Thymus (tissue), 2 donors: ENCODE measurements around the gene CDC34. TPM values are rescaled to one million over a fixed set of nuclear protein-coding genes. Genes with fewer than 3 reads are reported as not detected.

Source experiments
- polyA plus RNA-seq: library from polyadenylated mRNA; stranded (reverse); fragments of 200-250 nt; gene quantifications from one replicate; pipeline ENCODE4 v1.2.3, GENCODE V29; 2013
- total RNA-seq: library from RNA; stranded (reverse); fragments of 120-200 nt; gene quantifications from one replicate; pipeline ENCODE4 v1.2.4, GENCODE V29; 2013
- donor health status: healthy.

Gene CDC34
- total and polyA plus RNA-seq, 2 donors = 48.0 to 72.0 TPM

Other genes starting within 250 kb of the CDC34 start
- 2.6 TPM for gene PLPP2, start 240.4 kb upstream of the CDC34 start, total RNA-seq
- 5.8 TPM for gene PLPP2, start 240.4 kb upstream of the CDC34 start, polyA plus RNA-seq
- 8.7 TPM for gene MIER2, start 187.0 kb upstream of the CDC34 start, total RNA-seq
- 24.9 TPM for gene MIER2, start 187.0 kb upstream of the CDC34 start, polyA plus RNA-seq
- gene C2CD4C, start 122.6 kb upstream of the CDC34 start, total RNA-seq = 0.38 TPM
- 0.59 TPM for gene C2CD4C, start 122.6 kb upstream of the CDC34 start, polyA plus RNA-seq
- gene SHC2, start 70.7 kb upstream of the CDC34 start, total RNA-seq = 1.1 TPM
- gene SHC2, start 70.7 kb upstream of the CDC34 start, polyA plus RNA-seq = 5.2 TPM
- gene MADCAM1, start 35.3 kb upstream of the CDC34 start, total RNA-seq = 1.4 TPM
- gene MADCAM1, start 35.3 kb upstream of the CDC34 start, polyA plus RNA-seq = 0.27 TPM
- 20.4 TPM for gene TPGS1, start 24.3 kb upstream of the CDC34 start, total RNA-seq
- 14.3 TPM for gene TPGS1, start 24.3 kb upstream of the CDC34 start, polyA plus RNA-seq
- 57.1 TPM for gene GZMM, start 12.3 kb downstream of the CDC34 start, total RNA-seq
- 28.0 TPM for gene GZMM, start 12.3 kb downstream of the CDC34 start, polyA plus RNA-seq
- 141 TPM for gene BSG, start 40.8 kb downstream of the CDC34 start, total RNA-seq
- 155 TPM for gene BSG, start 40.8 kb downstream of the CDC34 start, polyA plus RNA-seq
- 0.05 TPM for gene HCN2, start 58.1 kb downstream of the CDC34 start, total RNA-seq
- 0.46 TPM for gene HCN2, start 58.1 kb downstream of the CDC34 start, polyA plus RNA-seq
- gene POLRMT, start 101.8 kb downstream of the CDC34 start, total RNA-seq = 37.0 TPM
- 130 TPM for gene POLRMT, start 101.8 kb downstream of the CDC34 start, polyA plus RNA-seq
- gene FGF22, start 108.1 kb downstream of the CDC34 start, total RNA-seq = not detected
- 0.25 TPM for gene FGF22, start 108.1 kb downstream of the CDC34 start, polyA plus RNA-seq
- 16.1 TPM for gene RNF126, start 131.5 kb downstream of the CDC34 start, total RNA-seq
- gene RNF126, start 131.5 kb downstream of the CDC34 start, polyA plus RNA-seq = 38.2 TPM
- 3.1 TPM for gene FSTL3, start 144.6 kb downstream of the CDC34 start, total RNA-seq
- gene FSTL3, start 144.6 kb downstream of the CDC34 start, polyA plus RNA-seq = 12.5 TPM
- gene PRSS57, start 163.7 kb downstream of the CDC34 start, total RNA-seq = 8.5 TPM
- gene PRSS57, start 163.7 kb downstream of the CDC34 start, polyA plus RNA-seq = 1.1 TPM
- gene PALM, start 177.2 kb downstream of the CDC34 start, total RNA-seq = 2.2 TPM
- gene PALM, start 177.2 kb downstream of the CDC34 start, polyA plus RNA-seq = 11.7 TPM
- 0.57 TPM for gene MISP, start 219.4 kb downstream of the CDC34 start, total RNA-seq
- 2.4 TPM for gene MISP, start 219.4 kb downstream of the CDC34 start, polyA plus RNA-seq